AG04449 (cell line): ENCODE results near the gene ZMYM4.

Source experiments
- CTCF ChIA-PET: fragments of 350-600 bp; formaldehyde crosslinking; extraction: SDS; loops from one replicate; lab custom pipeline; 2021; ENCODE audit warnings: antibody characterized with exemption; lab: Yijun Ruan, JAX
- POLR2A ChIA-PET: fragments of 400-600, 350-600 bp; formaldehyde crosslinking; extraction: SDS; loops from one replicate; lab custom pipeline; 2020; ENCODE audit warnings: antibody characterized with exemption, inconsistent platforms; lab: Yijun Ruan, JAX
- DNase-seq: peaks from one replicate; pipeline ENCODE4 v3.0.0-alpha.2; 2010; ENCODE audit warnings: low read depth, low spot score
- H3K4me3 ChIP-seq: 2 replicates; pipeline ENCODE4 v1.5.1; 2011; ENCODE audit warnings: low read depth, mild to moderate bottlenecking, control low read depth, low read length
- CTCF ChIP-seq: IDR thresholded peaks from one replicate; pipeline ENCODE4 v1.5.1; 2011; ENCODE audit warnings: mild to moderate bottlenecking, moderate library complexity, low read length, control low read depth, inconsistent platforms; ENCODE audit not compliant: insufficient read depth; ENCODE audit errors: missing control alignments

Gene ZMYM4

GRCh38 chr1:35451125-35451528 is 182.6 kb downstream of the ZMYM4 start:
- no peak overlapping the region for H3K4me3 ChIP-seq
- ChIA-PET CTCF (interaction anchor here (0.6 to 13.7 kb wide), 49 partner anchors 7 to 322 kb away, joined by 3 to 326 read pairs (median 5); partner anchors contain the start of genes C1orf216, CLSPN, KIAA0319L and NCDN), POLR2A (interaction anchor here (0.7 to 2.2 kb wide), 2 partner anchors 107 to 114 kb away, joined by 3 to 7 read pairs; partner anchors contain the start of gene NCDN)
- peak; percentile 88 for TF ChIP-seq CTCF
- no peak for DNase-seq

- DNase-seq = no peak
- TF ChIP-seq CTCF = no peak
- H3K4me3 ChIP-seq = no peak overlapping the region
- POLR2A ChIA-PET = interaction anchor here (2.2 kb wide), 1 partner anchor 113 kb away, joined by 7 read pairs; no protein-coding TSS in a partner anchor
- CTCF ChIA-PET = interaction anchor here (0.5 to 13.7 kb wide), 33 partner anchors 7 to 320 kb away, joined by 3 to 326 read pairs (median 7); partner anchors contain the start of genes C1orf216, CLSPN, KIAA0319L and NCDN
Measured at GRCh38 chr1:35452106-35452774, 183.7 kb downstream of the ZMYM4 start.

DNA sequence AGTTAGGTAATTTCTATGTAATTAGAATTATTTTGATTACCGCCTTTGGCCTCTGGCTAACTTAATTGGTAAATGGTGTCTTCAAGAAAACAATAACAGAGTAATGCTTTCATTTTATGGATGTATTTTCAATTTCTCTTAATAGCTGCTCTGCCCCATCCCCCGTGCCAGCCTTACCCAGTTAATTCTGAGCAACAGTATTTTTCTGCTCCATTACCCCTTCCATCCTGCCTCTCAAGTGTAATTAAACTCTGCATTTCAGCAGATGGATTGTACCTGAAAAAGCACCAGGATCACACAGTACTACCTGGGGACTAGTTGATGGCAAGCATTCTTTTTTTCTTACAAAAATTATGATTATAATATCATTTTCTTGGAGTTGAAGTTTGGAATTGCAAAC is 184.5 kb downstream of the ZMYM4 start:
- CTCF ChIA-PET = interaction anchor here (0.5 to 13.7 kb wide), 16 partner anchors 9 to 320 kb away, joined by 3 to 326 read pairs (median 11); partner anchors contain the start of genes C1orf216, CLSPN, KIAA0319L and NCDN
- H3K4me3 ChIP-seq = no peak overlapping the region
- no peak for DNase-seq
- POLR2A ChIA-PET = no interaction called here
- no peak for TF ChIP-seq CTCF

- no peak for DNase-seq
- no peak overlapping the region for H3K4me3 ChIP-seq
- CTCF ChIA-PET = interaction anchor here (0.5 to 13.7 kb wide), 9 partner anchors 13 to 319 kb away, joined by 3 to 326 read pairs (median 5); partner anchors contain the start of genes KIAA0319L and NCDN
- POLR2A ChIA-PET = interaction anchor here (1.1 kb wide), 1 partner anchor 103 kb away, joined by 3 read pairs; no protein-coding TSS in a partner anchor
- TF ChIP-seq CTCF = no peak
Measured at GRCh38 chr1:35454176-35454575, 185.7 kb downstream of the ZMYM4 start.

- peak; percentile 42 for DNase-seq
- POLR2A ChIA-PET = interaction anchor here (0.6 to 1.1 kb wide), 2 partner anchors 102 to 106 kb away, joined by 3 read pairs; no protein-coding TSS in a partner anchor
- no peak overlapping the region for H3K4me3 ChIP-seq
- CTCF ChIA-PET = interaction anchor here (0.5 to 13.7 kb wide), 10 partner anchors 13 to 318 kb away, joined by 3 to 326 read pairs (median 4); partner anchors contain the start of genes KIAA0319L and NCDN
- no peak for TF ChIP-seq CTCF
Measured at GRCh38 chr1:35454616-35455015, 186.1 kb downstream of the ZMYM4 start.

DNA sequence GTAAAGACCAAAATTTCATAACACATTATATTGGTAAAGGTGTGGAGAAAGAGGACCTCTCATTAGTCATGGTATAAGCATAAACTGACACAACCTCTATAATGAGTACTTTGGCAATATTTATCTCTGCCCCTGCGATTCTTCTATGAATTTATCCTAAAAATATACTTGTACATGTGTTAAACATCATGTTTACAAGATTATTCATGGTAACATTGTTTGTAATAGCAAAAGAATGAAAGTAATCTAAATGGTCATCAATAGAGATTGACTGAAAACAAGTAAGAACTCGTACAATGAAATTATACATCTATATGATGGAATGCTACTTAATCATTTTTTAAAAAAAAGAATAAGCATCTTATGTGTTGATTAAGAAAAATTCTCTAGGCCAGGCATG is 192.3 kb downstream of the ZMYM4 start:
- POLR2A ChIA-PET = no interaction called here
- CTCF ChIA-PET = interaction anchor here (1.5 to 2.4 kb wide), 2 partner anchors 10 to 104 kb away, joined by 5 to 20 read pairs; no protein-coding TSS in a partner anchor
- H3K4me3 ChIP-seq = no peak overlapping the region
- TF ChIP-seq CTCF = no peak
- no peak for DNase-seq
